HG03135 (cell line): ENCODE measurements around the gene ST3GAL3.

Experiments used
- ATAC-seq: cut with Tn5 transposase; IDR thresholded peaks from one replicate; pipeline ENCODE4 v1.9.1; 2021; ENCODE audit warnings: mild to moderate bottlenecking, moderate library complexity; ENCODE audit not compliant: unreplicated experiment

ST3GAL3 gene

DNA sequence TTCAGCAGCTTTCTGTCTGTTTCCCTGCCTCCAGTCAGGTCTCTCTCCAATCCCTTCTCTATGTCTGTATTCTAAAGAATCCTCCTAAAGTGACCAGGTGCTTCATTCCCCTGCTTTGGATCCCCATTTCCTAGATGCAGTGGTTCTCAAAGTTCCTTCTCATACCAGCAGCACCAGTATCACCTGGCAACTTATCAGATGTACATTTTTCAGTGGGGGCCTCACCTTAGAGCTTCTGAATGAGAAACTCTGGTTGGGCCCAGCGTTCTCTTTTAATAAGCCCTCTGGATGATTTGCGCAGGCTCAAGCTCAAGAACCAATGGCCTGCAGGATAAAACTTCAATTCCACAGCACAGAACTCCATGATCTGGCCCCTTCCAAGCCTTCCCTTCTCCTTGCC lies 200.9 kb downstream of the ST3GAL3 start:
- no peak for ATAC-seq

DNA sequence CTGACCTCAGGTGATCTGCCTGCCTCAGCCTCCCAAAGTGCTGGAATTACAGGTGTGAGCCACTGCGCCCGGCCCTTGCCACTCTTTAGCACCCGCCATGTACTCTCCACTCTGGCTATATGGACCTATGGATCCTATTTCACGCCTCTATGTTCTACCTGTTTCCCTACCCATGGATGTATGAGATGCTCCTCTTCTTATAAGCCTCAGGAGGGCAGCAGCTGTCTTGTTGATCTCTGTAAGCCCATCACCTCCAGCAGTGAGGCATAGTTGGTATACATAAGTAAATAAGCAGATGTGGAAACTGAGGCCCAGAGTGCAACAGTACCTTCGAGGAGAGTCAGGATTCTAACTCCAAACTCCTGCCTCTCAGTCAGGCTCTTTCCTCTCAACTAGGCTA lies 201.5 kb downstream of the ST3GAL3 start:
- no peak for ATAC-seq

DNA sequence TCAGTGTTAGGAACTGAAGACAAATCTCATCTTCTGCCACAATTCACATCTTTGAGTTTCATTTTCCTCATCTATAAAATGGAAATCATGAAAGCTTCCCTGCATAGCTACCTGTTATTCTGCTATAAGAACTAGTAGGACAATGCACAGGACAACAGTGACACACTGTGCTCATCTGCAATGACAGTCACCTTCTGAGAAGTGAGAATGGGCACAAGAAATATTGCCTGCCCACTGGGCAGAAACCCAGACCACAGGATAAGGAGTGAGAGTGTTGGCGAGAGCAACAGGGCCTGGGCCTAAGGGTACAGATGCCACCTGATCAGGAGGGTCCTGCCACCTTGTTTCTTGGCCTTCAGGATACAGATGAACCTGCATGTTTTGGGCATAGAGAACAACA lies 203.0 kb downstream of the ST3GAL3 start:
- no peak for ATAC-seq

DNA sequence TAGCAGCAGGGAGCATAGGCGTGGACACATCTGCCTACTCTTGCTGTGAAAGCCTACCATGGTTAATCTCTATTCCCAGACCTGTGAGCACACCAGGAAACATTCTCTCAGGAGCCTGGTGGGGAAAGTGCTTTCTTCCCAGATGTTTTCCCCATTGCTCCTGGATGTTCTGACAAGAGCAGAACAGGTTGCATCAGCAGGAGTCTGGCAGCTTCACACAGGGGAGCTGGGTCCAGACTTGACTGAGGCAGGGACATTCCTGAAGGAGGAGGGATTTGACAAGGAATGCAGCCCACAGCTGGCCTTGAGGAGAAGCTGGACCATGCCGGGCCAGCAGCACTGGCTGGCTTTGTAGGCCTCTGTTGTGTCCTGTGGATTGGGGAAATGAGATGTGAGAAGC lies 205.3 kb downstream of the ST3GAL3 start:
- no peak for ATAC-seq

DNA sequence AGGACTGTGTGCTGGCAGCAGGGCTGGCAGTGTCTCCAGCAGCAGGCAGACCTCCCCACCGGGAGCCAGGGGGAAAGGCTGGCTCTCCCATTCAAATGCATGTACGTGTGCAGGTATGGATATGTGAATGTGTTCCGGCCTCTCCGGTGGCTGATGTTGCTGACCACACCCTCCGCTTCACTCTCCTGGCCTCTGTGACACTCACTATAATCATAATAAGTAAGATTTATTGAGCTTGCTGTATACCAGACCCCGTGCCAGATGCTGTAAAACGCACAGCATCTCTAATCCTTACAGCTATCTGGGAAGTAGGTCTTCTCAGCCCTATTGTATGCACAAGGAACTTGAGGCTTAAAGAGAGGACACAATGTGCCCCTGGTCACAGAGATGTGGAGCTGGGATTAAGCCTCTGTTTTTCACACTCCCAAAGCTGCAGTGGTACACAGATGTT lies 205.7 kb downstream of the ST3GAL3 start:
- ATAC-seq, result no peak

DNA sequence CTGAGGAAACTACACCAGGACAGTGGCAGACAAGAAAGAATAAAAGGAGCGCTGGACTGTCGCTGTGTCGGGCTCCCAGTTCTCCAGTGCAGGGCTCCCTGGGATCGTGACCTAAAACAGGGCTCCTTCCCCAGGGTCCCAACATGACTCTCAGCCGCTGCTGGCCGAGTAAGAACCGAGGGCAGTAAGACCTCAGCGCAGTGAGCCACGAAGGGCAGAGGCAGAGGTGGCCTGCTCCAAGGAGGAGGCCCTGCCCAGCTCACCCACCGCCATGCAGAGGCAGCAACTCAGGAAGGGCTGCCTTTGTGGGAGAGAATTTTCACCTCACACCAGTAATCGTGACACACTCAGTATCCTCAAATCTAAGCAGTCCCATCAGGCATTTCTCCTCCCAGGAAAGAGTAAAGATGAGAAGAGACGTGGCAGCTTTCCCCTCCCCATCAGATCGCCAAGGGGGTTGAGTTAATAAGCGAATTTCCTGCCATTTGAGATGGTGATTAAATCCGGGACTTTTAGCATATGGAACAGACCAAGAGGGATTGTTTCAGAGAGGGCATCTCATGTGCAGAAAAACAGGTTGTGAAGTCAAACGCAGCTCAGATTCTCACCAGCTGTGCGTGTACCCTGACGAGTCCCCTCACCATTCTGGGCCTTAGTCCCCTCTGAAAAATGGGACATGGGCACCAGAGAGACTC lies 206.5 kb downstream of the ST3GAL3 start:
- ATAC-seq, result no peak

DNA sequence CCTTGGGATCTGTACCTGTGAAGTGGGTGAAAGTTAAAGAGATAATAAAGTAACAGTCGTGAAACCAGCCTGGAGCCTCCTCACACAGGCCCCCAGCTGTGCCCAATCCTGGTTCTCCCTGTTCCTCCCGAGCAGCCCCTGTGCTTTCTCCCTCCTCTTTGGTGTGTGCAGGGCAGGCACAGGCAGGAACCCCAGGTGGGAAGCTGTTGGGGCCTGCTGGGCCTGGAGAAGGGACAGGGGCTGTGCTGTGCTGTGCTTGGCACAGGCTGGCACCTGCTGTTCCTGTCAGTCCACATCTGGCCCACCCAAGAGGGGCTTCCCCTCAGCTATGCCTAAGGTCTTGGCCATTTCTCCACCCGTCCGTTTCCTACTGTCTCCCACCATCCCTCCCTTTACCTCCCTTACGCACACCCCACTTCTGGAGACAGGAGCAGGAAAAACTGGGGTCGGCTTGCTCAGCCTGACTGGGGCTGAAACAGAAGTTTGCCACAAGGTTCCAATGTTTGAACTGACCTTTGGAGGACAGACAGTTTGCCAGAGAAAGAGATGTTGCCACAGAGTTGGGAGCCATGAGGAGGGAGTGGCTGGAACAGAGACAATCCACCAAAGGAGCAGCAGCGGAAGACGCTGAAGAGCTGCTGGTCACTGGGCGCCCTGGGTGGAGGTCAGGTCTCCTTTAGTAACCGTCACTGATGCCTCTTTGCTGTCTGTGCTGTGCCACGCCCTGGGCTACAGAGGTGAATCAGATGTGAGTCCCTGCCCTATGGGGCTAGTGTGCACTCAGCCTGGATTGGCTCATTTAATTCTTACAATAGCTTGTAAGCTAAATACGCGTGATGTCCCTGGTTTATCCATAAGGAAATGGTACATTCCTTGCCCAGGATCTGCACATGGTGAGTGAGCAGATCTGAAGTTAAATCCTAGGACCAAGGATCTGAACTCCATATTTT lies 207.5 kb downstream of the ST3GAL3 start:
- ATAC-seq, result no peak

DNA sequence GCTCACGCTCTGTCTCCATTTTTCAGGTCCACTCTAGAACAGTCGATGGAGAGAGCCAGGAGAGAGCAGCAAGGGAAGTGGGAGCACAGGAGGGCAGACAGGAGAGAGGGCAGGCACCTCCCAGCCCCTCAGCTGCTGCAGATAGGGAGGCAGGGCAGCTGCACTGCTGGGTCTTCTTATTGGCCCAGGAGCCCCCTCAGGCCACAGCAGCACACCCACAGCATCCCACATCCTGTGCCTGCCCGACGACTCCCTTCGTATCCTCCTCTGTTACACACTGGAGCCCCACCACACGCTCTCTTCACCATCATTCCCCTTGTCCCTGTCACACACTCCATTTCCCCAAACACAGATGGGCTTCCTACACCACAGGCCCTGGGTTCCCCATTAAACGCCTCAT lies 212.6 kb downstream of the ST3GAL3 start:
- no peak for ATAC-seq

DNA sequence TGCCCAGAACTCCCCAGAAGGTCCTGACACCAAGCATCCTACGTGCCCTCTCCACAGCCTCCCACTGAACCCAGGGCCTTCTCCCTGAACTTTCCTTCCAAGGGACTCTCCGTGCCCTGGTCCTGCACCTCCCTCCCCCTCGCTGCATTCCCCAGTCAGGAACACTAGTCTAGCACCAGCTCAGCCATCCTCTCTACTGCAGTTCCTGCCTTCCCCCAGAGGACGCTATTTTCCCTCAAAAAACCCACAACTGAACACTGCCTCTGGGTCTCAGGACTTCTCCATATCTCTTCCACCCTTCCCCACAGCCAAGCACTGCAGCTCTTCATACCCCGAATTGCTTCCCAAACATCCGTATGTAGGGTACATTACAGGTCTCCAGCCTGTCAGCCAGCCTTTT lies 213.7 kb downstream of the ST3GAL3 start:
- ATAC-seq, result no peak

DNA sequence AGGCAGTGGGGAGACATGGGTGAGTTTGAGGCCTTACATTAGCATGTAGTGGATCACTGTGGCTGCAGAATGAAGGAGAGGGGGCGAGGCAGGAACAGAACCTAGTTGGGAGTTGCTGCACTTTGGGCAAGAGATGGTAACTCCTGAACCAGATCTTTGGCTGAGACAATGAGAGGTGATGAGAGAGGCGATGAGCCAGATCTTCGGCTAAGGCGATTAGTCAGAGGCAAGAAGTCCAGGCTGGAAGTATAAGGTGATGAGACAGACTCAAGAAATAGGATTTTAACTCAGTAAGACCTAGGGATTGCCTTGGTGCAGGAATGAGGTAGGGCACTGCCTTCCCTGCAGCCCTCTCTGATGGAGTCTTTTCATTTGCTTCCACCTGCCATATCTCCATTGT lies 217.2 kb downstream of the ST3GAL3 start:
- ATAC-seq, result no peak

DNA sequence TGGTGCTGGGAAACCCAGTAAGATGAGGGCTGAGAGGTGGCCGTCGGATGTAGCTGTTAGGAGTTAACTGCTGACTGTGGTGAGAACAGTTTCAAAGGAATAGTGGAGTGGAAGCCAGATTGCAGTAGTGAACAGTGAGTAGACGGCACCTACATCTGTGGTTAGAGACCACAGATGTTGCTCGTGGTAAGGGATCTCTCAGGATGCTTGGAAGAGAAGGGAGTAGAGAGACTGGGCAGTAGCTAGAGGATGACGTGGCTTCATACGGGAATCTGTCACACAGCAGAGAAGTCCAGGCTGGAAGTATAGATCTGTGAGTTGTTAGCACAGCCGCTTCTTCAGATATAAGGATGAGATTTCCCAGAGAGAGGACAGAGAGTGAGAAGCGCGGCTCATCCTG lies 218.5 kb downstream of the ST3GAL3 start:
- ATAC-seq, result no peak

DNA sequence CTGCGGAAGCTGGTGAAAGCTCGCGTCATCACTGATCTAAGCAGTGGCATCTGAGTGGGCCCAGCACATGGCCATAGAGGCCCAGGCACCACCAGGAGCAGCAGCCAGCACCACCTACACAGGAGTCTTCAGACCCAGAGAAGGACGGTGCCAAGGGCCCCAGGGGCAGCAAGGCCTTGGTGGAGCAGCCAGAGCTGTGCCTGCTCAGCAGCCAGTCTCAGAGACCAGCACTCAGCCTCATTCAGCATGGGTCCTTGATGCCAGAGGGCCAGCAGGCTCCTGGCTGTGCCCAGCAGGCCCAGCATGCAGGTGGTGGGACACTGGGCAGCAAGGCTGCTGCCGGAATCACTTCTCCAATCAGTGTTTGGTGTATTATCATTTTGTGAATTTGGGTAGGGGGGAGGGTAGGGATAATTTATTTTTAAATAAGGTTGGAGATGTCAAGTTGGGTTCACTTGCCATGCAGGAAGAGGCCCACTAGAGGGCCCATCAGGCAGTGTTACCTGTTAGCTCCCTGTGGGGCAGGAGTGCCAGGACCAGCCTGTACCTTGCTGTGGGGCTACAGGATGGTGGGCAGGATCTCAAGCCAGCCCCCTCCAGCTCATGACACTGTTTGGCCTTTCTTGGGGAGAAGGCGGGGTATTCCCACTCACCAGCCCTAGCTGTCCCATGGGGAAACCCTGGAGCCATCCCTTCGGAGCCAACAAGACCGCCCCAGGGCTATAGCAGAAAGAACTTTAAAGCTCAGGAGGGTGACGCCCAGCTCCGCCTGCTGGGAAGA lies 223.0 kb downstream of the ST3GAL3 start:
- ATAC-seq, result no peak

DNA sequence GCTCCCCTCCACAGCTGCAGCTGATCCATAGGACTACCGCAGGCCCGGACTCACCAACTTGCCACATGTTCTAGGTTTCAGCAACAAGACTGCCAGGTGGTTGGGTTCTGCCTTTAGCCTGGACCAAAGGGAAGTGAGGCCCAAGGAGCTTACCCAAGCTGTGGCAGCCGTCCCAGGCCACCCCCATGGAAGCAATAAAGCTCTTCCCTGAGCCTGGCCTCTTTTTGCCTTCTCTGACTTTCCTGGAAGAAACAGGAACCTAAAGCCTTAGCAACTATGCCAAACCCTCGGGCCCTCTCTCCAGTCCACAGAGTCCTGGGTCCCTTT lies 223.6 kb downstream of the ST3GAL3 start:
- no peak for ATAC-seq

DNA sequence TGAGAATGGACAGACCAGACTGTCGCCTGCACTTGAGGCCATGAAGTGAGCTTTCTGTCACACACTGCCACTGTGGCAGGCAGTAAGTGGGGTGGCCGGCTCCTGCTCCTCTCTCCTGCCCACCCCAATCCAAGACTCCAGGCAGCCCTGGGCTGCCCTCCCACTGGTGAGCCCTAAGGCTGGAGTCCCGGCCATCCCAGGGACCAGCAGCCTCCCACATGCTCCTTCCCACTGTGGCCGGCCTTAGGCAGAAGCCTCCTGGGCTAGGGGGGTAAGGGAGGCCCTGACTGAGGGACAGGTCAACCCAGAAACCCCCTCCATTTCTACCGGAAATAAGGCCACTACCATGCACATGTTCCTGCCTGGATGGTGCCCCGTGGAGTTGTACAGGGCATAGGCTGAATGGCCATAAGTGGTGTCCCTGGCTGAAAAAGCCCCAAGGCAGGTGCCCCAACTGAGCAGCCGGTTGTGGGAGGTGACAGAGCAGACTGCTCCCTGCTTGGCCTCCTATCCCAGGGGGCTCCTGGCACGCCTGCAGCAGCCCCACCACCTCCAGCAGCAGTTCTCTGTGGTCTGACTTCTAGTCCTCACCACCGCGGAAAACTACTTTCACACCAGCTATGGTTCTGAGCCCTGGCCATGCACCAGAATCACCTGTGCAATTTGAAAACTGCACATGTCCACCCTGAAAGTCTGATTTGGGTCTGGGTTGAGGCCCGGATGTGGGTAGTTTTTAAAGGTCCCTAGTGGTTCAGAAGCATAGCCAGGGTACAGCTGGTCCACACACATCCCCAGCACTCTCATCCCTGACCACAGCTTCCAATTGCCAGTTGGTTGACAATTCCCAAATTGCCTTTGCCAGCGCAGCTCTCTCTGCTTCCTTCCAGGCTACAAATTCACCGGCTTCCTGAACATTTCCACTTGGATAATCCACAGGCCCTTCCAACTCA lies 224.7 kb downstream of the ST3GAL3 start:
- no peak for ATAC-seq

DNA sequence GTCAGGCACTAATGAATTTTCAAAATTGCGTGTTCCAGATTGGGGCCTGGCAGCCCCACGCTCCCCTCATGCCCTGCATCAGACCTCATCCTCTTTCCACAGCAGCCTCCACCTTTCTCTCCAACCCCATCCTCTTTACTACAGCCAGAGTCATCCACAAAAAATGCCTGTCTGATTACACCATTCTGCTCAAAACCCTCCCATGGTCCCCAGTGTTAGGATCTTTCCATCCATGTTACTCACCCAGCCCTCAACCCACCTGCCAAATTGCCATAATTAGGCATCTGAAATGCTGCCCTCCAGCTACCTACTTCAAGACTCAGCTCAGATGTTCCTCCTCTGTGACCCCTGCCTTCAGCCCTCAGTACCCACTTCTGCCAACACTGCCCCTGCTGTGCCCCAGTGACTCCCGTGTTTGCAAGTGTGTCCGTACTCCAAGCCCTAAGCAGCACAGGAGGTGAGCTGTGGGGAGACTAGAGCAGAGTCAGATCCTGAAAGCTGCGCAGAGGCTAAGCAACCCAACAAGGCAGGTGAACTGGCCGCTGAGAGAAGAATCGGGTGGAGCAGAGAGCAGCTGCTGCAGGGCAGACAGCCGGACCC lies 225.6 kb downstream of the ST3GAL3 start:
- ATAC-seq, result no peak

DNA sequence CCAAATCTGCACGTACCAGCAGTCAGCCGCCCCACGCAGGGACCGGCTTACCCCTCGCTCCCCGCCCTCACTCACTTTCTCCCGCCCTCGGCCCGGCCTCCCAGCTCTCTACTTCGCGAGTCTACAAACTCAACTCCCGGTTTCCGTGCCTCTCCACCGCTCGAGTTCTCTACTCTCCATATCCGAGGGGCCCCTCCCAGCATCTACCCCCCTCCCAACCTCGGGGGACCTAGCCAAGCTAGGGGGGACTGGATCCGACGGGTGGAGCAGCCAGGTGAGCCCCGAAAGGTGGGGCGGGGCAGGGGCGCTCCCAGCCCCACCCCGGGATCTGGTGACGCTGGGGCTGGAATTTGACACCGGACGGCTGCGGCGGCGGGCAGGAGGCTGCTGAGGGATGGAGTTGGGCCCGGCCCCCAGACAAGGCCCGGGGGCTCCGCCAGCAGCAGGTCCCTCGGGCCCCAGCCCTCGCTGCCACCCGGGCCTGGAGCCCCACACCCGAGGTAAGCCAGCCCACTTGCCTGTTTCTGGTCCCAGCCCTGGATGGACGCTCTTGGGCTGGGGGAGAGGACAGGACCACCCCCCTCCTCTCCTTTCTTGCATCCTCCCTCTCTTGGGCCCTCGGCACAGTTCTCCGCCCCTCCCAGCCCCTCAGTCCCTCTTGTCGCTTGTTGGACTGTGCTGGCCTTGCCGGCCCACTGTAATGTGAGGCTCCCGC lies 226.2 kb downstream of the ST3GAL3 start, which contains the start of gene ARTN:
TSS of gene ARTN (plus strand) at position 416 of the 715 bp plus-strand sequence. CDS start 1,856 bp downstream, outside the sequence.
- ATAC-seq, result no peak

DNA sequence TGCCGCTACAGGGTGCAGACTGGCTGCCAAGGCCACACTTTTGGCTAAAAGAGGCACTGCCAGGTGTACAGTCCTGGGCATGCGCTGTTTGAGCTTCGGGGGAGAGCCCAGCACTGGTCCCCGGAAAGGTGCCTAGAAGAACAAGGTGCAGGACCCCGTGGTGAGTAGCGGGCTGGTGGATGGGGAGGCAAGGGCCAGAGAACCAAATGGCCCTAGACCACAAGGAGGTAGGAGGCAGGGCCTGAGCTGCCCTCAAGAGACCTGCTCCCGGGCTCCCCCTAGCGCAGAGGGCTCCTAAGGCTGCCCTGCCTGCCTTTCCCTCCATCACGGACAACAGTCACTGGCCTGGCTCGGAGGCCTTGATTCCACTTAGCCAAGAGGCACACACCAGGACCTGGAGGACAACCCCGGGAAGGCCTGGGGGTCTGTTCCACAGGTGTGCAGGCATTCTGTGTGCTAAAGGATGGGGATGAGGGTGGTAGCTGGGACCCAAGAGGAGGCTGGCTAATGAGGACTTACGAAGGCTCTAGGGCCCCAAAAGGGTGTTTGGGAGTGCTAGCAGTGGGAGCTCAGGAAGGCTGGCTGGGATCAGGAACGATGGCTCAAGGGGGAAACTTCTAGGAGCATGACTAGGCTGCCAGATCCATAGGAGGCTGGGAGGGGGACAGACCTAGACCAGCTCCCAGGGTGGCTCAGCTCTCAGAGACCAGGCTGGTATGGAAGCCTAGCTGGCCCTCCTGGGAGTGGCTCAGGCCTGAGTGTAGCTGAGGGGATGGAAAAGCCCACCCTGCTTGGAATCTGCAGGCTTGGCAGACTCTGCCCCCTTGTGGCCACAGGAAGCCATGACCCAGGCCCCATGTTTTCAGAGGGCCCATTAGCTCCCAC lies 227.0 kb downstream of the ST3GAL3 start:
- ATAC-seq, result no peak

DNA sequence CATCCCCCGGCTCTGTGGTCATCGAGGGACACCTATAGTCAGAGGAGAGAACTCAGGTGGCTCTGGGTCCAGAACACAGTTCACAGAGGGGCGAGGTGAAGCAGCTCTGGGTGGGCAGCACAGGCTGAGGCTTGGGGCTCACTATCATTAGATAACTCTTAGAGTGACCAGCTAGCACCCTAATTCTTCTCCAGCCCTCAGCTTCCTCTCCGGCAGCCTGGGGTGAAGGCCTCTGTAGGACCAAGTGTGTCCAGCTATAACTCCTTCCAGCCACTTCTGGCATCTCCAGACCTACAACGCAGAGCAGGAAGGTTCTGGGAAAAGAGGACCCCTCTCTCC lies 227.6 kb downstream of the ST3GAL3 start:
- no peak for ATAC-seq
